Stimulated activated CD8-positive, alpha-beta memory T cell treated with anti-CD3 and anti-CD28 coated beads, Interleukin-2, amount 100 ng/mL, for 1 hour (primary cell): ENCODE results near the gene AVP.

Experiments used
- DNase-seq, 2 donors: peaks; one replicate each; pipeline ENCODE4 v3.0.0-alpha.2; 2020; ENCODE audit warnings: low read depth in 2 of 2

AVP gene

DNA sequence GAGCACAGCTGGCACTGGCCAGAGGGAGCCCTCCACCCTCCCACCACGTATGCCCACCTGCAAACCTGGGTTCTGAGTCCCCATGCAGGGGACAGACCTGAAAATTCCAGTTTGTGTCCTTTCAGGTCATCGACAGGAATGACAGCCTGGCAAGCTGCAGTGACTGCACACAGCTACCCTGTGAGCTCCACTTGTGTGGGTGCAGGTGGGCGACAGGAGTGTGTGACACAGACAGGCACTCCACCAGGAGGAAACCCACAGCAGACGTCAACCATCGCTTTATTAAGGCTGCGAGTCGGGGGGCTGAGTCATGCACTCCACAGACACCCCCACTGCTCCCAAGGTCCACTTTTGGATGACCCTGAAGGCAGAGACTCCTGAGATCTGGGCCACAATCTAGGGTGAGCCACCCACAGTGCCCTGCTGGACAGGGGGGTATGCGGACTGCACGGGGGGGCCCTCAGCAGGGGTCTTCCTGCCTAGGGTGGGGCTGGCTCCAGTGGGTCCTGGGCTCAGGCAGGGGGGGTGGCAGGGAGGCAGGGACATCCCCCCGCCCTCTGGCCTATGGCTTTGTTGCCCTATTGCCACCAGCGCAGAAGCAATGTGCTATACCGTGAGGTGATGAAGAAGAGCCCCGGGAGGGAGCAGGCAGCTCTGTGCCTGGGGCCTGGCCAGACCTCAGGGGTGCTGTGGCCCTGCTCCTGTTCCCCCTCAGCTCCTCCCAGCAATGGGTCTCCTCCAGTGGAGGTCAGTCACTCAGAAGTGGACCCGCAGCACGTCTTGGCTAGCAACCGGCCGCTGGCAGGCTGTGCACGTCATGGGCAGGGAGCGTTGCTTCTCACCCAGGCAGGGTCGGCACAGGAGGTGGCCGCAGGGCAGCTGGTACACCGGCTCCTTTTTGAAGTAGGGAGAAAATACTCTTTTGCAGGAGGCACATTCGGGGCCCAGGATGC, 25.1 kb upstream of the AVP start:
- no peak for DNase-seq

DNA sequence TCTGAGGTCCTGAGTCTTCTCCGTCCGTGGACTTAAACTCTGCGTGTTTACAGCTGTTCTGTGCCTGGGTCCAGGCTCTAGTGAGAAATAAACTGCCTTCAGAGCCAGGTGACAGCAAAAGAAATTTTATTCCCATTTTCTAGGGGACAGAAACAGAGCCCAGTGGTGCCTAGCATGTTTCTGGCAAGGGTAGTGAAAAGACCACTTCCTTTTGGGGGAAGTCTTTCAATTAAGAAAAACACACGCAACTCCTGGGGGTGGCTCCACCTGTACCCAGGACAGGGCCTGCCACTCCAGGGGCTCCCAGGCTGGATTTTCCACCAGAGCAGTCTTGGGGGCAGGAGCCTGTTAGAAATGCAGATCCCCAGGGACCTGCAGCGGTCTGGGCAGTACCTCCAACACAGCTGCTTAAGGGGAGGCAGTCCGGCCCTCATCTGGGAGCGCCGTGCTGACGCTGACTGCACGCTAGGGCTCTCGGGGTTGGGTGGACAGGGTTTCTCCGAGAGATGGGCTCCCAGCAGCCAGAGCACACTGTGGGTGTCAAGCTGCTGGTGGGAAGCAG, 23.0 kb upstream of the AVP start:
- DNase-seq, result no peak

DNA sequence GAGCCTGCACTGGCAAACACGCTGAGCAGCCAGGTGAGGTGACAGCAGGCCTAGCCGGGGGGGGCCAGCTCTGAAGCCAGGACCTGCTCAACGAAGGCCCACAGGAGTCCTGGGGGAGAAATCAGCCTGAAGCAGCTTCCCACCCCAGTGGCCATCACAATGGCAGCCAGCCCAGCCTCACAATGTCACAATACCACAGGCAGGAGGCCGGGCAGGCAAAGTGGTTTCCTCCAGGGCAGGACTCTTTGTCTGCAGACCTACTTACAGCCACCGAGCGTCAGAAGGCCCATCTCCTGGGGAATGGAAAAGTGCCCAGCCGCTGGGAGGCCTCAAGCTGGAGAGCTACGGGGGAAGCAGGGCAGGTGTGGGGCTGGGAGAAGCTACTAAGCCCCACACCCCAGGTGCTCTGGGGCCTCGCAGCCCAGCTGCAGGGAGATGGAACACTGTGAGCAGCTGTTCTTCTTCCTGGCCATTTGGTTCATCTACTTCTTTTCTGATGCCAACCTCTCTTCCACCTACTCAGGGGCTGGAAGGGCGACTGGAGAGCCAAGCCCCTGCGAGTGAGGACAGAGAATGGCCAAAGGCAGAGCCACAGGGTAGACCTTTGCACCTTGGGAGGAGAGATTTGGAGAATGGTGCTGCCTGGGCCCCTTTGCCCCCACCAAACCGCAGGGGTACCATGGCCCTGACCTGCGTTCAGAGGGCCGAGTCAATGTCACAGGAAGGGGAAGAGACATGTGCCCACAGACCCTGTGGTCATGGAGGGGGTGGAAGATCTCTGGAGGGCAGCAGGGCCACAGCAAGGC, 22.3 kb upstream of the AVP start:
- DNase-seq, result no peak

DNA sequence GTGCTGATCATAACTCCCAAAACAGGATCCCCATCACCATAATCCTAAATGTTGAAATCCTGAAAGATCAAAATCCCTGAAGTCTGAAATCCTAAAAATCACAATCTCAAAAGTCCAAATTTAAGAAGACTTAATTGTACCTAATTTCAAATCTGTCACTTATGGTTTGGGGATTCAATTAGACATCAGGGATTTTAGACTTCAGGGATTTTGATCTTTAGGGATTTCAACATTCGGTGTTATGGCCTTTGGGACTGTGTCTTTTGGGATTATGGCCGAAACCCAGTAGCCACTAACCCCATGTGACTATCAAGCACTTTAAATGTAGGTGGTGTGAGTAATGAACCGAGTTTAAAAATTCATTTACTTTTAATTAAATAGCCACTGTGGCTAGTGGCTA, 21.7 kb upstream of the AVP start:
- DNase-seq, result no peak

DNA sequence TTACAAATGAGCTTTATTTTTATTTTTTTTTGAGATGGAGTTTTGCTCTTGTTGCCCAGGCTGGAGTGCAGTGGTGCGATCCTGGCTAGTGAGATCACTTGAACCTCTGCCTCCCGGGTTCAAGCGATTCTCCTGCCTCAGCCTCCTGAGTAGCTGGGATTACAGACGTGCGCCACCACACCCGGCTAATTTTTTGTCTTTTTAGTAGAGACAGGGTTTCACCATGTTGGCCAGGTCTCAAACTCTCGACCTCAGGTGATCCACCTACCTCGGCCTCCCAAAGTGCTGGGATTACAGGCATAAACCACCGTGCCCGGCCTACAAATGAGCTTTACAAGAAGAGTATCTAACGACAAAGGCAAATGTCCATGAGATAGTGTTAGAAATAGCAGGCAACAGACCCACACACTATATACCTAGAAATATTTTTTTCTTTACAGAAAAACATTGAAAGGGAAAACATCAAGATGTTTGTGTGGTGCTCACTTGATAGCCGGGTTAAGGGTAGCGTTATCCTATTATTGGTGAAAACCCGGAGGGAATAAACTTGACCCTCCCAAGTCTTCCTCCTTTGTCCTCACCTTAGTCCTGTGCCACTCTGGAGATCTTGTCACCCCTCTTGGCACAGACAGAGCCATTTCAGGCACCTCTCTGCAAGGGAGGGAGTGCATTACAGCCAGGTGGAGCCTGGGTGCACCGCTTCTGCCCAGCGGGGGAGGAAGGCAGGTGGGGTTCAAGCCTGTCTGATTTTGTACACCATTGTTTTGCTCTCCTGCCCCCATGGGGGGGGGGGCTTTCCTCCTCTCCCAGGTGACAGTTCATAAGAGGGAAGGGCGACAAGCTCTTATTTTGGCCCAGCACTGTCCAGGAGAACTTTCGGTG, 21.0 kb upstream of the AVP start:
- no peak for DNase-seq

DNA sequence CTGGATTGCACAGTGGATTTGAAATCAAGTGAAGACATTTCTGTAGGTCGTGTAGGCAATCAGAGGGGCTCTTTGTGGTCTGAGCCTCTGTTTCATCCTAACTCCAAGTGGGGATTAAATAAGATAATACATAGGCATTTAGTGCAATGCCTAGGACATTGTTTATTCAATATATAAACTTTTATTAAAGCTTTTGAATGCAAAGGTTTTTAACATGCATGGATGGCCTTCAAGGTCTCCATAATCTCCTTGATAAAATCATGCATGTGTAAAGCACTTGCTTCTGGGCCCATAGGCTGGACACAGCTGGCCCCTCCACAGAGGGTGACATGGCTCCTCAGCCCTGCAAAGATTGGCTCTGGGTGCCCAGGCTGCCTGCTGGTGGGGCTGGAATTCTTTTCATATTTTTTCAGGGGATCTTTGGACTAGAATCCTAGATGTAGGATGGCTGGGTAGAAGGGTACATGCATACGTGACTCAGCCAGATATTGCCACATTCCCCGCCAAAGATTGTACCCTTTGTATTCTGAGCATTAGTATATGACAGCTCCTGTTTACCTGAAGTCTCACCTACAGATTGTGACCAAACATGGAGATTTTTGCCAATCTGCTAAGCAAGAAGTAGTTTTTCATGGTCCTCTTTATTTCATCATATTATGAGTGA, 19.0 kb upstream of the AVP start:
- DNase-seq, result no peak

DNA sequence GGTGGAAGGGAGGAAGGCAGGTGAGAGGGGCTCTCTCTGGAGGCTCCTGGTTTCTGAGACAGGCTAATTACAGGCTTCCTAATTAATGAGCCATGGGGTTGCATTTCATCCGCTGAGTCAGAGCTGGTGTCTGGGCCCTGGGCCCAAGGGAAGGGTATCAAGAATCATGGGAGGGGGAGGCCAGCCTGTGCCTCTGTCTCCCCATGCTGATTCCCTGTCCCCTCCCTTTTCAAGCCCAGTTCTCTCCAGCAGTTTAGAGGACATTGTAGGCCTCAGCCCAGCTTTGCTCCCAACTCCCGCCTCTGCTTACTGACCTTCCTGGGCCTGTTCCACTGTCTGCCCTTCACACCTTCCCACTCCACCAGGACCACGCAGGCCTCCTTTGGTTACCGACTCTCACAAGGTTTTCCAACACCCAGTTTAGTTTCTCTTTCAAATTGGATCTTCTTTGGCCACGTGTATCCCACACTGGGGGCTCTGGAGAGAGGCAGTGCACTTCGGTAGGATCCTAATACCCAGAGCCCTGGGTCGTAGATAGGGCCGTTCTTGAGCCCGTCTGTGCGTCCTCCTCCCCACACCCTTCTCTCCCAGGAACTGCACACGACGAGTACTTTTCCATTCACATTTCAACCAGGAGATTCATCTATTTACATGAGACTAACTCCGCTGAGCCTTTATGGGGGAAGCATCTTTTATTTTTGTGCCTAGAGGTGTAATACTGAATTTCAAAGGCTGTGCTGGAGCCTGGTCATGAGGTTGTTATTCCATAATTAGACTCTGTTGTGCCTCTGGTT, 18.2 kb upstream of the AVP start:
- DNase-seq, result no peak

DNA sequence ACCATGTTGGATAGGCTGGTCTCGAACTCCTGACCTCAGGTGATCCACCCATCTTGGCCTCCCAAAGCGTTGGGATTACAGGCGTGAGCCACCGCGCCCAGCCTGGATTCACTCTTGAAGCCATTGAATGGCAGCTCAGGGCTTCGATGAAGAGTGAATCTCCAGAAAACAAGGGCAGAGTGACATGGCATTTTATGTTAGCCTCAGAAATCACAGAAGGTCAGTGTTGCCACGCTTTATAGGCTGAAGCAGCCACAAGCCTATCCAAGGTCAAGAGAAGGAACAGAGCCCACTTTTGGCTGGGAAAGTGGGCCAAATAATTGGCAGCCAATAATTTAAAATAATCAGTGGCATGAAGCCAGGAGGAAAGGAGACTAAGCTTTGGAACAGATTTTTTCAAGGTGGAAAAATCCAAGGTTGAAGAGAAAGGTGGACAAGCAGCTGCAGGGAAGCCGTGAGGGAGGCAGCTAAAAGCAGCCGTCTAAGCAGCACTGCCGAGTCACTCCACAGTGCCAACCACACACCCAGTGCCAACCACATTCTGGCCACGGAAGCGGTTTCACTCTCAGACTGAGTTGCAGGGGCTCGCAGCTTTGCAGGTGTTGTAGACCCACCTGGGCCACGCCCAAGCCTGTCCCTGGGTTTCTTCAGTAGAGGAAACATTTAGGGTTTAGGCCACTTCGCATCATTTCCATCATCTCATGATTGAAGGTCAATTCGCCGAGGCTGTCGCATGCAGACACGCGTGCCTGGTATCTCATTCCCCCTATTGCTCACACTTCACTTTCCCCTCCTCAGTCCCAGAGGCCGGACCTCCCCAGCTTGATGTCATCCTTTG, 17.4 kb upstream of the AVP start:
- peak in 1 of 2 donors; percentile 30 for DNase-seq

DNA sequence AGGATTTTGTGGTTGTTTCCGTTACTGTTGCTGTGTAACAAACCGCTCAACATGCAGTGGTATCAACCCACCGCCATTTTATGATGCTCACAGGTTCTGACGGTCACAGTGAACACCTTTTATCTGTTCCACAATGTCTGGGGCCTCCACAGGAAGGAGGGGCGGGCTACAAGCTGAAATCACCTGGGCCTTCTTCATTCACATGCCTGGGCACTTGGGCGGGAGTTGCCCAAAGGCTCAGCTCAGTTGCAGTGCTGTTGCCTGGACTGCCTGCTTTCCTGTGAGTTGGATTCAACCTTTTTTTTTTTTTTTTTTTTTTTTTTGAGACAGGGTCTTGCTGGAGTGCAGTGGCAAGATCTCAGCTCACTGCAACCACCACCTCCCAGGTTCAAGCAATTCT, 16.7 kb upstream of the AVP start:
- DNase-seq, result no peak

DNA sequence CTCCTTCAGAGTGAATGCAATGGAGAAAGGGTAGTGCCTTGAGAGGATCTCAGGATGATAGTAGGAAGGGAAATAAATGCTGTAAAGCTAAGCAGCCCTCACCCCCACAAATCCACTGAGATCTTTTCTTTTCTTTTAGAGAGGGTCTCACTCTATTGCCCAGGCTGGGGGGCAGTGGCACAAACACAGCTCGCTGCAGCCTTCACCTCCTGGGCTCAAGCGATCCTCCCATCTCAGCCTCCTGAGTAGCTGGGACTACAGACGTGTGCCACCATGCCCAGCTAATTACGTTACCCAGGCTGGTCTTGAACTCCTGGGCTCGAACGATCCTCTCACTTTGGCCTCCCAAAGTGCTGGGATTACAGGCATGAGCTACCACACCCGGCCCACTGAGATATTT, 16.0 kb upstream of the AVP start:
- no peak for DNase-seq

DNA sequence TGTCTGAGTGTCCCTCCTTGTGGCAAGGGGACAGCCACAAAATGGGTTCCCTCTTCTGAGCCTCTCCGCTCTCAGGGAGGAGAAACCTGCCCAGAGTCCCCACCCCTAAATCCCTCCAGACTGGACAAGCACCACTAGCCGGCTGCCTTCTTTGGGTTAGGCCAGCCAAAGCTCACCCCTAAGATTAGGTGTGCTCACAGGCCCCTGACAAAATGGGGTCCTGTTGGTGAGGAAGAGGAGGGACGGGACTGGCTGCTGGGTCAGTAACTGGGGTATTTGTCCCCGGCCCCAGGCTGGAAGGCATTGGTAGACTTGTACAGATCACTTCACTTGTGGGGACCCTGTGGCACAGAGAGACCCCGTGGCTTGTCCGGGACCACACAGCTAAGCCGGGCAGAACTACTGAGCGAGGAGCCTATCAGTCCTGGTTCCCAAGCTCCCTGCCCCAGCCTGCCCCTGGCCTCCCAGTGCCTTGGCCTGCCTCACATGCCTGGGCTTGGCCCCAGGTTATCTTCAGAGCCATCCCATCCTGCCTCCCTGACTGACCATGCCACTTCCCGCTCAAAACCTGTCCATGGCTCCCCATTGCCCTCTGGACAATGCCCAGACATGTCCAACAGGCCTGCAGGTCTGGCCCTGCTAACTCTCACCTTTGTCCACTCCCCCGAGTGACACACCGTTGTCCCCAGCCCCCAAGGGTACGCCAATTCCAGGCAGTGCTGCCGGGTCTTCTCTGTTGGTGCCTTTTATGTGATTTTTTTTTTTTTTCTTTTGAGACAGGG, 10.5 kb upstream of the AVP start:
- DNase-seq, result no peak

DNA sequence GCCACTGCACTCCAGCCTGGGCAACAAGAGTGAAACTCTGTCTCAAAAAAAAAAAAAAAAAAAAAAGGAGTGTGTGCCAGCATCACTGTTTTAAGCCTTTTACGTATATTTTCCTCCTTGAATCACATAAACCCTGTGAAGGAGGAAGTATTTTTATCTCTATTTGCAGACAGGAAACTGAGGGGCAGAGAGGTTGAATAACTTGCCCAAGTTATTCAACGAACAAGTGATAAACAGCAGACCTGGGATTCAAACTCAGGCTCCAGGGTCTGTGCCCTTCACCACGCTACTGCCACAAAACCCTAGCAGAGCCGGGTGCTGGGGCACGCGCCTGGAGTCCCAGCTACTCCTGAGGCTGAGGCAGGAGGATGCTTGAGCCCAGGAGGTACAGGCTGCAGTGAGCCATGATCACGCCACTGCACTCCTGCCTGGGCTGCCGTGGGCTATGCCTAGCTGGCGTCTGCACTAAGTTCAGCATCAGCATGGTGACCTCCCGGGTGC, 9.4 kb upstream of the AVP start:
- no peak for DNase-seq

DNA sequence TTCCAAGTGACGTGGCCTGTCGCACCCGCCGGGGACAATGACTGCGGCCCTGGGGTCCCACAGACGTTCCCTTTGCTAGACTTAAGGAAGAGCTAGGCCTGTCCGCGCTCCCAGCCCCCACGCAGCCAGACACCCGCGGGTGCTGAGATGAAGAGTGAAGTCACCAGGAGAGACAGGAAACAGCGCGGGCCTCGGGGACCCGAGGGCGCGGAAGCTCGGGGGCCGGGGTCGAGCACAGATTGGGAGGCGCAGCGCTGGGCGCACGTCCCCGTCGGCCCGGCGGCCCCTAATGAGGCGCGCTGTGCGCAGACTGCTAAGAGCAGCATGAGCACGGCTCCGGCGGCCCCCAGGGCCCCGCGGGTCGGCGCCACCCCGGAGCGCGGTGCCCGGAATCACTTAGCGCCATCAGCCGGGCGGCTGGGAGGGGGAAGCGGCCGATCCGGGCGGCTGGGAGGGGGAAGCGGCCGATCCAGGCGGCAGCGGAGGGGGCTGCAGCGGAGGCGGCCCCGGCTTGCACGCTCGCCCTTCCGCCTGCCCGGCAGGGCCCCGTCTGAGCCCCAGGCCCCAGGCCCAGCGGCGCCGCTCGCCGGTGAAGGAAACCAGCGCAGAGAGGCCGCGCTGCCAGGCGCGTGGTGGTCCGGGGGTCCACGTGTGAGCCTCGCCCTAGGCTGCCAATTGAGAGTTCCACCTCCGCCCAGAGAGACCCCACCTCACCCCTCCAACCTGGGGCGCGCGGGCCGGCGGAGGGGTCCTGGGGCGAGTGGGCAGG, 8.3 kb upstream of the AVP start:
- no peak for DNase-seq

DNA sequence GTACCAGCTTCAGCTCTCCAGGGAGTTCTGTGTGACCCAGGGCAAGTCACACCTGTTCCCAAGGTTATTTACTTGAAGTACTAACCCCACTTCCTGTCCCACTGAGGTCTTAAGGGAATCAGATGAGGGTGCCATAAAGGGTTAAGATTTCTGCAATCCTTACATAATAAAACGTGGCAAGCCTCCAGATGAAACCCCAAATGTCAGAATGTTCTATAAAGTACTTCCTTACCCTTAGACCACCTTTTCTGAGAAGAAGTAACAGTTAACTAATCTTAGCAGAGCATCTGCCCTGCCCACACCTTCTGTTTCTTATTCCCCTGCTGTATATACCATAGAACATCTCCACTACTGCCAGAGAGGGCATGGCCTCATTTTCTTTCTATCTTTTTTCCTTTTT, 6.0 kb upstream of the AVP start:
- DNase-seq, result no peak

DNA sequence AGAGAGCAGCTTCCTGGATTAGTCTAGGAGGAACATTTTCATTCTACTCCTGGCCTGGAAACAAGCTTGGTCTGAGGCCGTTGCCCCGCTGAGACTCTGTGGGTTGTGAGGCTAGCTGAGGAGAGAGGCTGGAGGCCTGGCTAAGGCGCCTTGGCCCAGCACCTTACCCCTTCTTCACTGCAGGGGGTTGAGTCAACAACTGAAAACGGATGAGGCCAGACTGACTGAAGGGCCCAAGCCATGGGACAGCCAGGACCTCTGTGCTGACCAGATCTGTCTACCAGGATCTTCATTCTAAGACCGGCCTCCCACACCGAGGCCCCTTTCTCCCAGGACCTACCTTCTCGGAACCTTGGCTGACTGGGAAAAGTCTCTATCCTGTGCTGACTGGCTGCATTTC, 3.5 kb upstream of the AVP start:
- DNase-seq, result no peak

DNA sequence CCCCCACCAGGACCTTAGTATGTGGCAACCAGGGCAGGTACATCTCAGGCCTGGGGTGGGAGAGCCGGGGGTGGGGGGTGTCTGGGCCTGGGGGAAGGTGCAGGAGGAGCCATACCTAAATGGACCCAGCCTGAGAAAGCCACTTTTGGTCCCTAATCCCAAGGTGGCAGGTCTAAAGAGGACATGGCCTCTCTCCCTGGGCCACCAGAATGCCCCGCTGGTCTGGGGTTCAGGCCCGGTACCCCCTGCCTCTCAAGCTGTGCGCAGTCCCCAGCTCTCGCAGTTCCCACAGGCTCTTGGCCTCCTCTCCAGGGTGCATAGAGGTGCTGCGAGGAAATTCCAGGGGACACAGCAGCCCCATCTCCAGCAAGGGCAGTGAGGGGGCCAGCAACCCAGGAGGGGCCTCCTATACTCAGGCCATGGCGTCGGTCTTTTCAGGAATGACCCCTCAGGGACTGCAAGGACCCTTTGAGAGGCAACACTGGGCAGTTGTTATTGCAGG, 1.1 kb upstream of the AVP start:
- DNase-seq, result no peak

DNA sequence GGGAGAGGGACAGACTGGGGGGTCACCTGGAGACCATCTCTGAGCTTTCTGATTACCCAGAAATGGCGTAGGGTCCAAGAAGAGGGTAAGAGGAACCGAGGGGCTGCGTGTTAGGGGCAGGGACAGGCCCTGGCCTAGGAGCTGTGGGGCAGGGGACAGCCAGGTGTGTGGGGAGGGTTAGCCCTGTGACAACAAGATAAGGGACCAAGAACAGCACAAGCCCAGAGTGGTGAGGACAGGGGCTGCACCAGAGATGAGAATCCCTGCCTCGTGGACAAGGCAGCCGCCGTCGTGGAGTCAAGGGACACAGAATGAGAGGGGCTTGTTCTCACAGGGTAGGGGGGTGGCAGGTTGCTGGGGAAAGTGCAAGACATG, 449 bp upstream of the AVP start:
- DNase-seq, result no peak
